Posterior cingulate gyrus (tissue), 11 donors: Measurements from ENCODE around the gene STK38.

Source experiments
- DNase-seq, 10 donors: peaks; one replicate each; pipeline versions ENCODE4 v3.0.0 to v3.0.0-alpha.2; 2020 to 2021; ENCODE audit warnings: mixed read lengths in 3 of 10
- intact Hi-C: fragments of 100-400 bp; cut with DNase I; formaldehyde crosslinking; loops from one replicate; pipeline ENCODE4 v1.15.1; 2023

Gene STK38

GRCh38 chr6:36525346-36525745 is 21.9 kb downstream of the STK38 start:
- intact Hi-C loops = no loop called here
- DNase-seq = no peak

- no peak for DNase-seq
- intact Hi-C loops = no loop called here
Measured at GRCh38 chr6:36524871-36525270, 22.4 kb downstream of the STK38 start.

- intact Hi-C loops = no loop called here
- DNase-seq = no peak
Measured at GRCh38 chr6:36523936-36524499, 23.3 kb downstream of the STK38 start.

GRCh38 chr6:36523451-36523850 is 23.8 kb downstream of the STK38 start:
- DNase-seq = no peak
- intact Hi-C loops = no loop called here

GRCh38 chr6:36519352-36519751 is 27.9 kb downstream of the STK38 start:
- no peak for DNase-seq
- intact Hi-C loops = no loop called here

GRCh38 chr6:36517408-36517807 is 29.9 kb downstream of the STK38 start:
- no peak for DNase-seq
- intact Hi-C loops = no loop called here

- intact Hi-C loops = no loop called here
Measured at GRCh38 chr6:36516988-36517387, 30.3 kb downstream of the STK38 start.

GRCh38 chr6:36516559-36516958 is 30.7 kb downstream of the STK38 start:
- DNase-seq = no peak
- intact Hi-C loops = no loop called here

More at GRCh38 chr6:36516988-36517387, 30.3 kb downstream of the STK38 start:
- no peak for DNase-seq

GRCh38 chr6:36515844-36516243 is 31.4 kb downstream of the STK38 start:
- DNase-seq = no peak
- intact Hi-C loops = no loop called here

- intact Hi-C loops = no loop called here
- no peak for DNase-seq
Measured at GRCh38 chr6:36514554-36515456, 32.5 kb downstream of the STK38 start.

GRCh38 chr6:36510365-36510764 is 36.9 kb downstream of the STK38 start:
- intact Hi-C loops = no loop called here

GRCh38 chr6:36508532-36508931 is 38.7 kb downstream of the STK38 start:
- intact Hi-C loops = no loop called here
- DNase-seq = no peak

More at GRCh38 chr6:36510365-36510764, 36.9 kb downstream of the STK38 start:
- no peak for DNase-seq

GRCh38 chr6:36506611-36507010 is 40.7 kb downstream of the STK38 start:
- DNase-seq = no peak

GRCh38 chr6:36505744-36506534 is 41.3 kb downstream of the STK38 start:
- intact Hi-C loops = no loop called here
- DNase-seq = no peak

More at GRCh38 chr6:36506611-36507010, 40.7 kb downstream of the STK38 start:
- intact Hi-C loops = no loop called here

GRCh38 chr6:36504982-36505381 is 42.3 kb downstream of the STK38 start:
- no peak for DNase-seq
- intact Hi-C loops = no loop called here

GRCh38 chr6:36504181-36504580 is 43.1 kb downstream of the STK38 start:
- intact Hi-C loops = no loop called here
- no peak for DNase-seq

- DNase-seq = no peak
- intact Hi-C loops = no loop called here
Measured at GRCh38 chr6:36501686-36502085, 45.6 kb downstream of the STK38 start.

- intact Hi-C loops = no loop called here
- no peak for DNase-seq
Measured at GRCh38 chr6:36499918-36500317, 47.4 kb downstream of the STK38 start.

- intact Hi-C loops = no loop called here
- DNase-seq = no peak
Measured at GRCh38 chr6:36495086-36495485, 52.2 kb downstream of the STK38 start.

- DNase-seq = no peak
- intact Hi-C loops = no loop called here
Measured at GRCh38 chr6:36493859-36494258, 53.4 kb downstream of the STK38 start.

GRCh38 chr6:36493319-36493718 is 54.0 kb downstream of the STK38 start:
- DNase-seq = no peak
- intact Hi-C loops = no loop called here
